GM21526 (cell line): ENCODE data around the gene TBXA2R.
"Not testable (repeated sequence)": the region's sequence is repeated elsewhere in the genome, so short reads cannot be mapped to it uniquely, and the experiment has no call there.

Experiments used
- ATAC-seq: cut with Tn5 transposase; IDR thresholded peaks from one replicate; pipeline ENCODE4 v1.9.1; 2021; ENCODE audit warnings: moderate library complexity; ENCODE audit not compliant: unreplicated experiment, low FRiP score

The TBXA2R gene

DNA sequence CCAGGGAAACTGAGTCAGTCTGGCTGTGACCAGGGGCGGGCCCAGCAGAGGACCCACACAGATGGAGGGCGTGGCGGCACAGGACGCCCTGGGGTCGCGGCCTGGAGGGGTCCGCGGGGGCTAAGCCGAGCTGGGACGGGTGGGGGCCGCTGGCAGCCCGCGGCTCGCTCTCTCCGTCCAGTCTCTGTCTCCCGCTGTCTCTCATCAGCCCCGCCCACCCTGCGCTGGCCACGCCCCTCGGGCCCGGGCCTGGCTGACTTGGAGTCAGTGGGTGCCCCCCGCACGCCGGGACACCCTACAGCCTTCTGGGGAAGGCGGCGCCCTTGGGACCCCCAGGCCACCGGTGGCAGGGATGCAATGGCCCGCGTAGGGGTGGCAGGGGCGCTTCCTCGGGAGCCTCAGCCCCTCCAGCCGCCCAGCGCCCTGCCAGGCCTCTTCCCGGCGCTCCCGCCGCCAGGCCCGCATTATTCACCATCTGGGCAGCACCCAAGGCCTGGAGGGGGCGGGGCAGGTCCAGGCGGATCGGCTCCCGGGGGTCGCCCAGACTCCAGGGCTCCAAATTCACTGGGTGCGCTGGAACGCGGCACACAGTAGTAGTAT lies at the start of gene TBXA2R:
TBXA2R (minus strand) TSS at position 186 of the 600 bp plus-strand sequence. CDS start 6,241 bp downstream, outside the sequence.
- ATAC-seq = no peak

- ATAC-seq = no peak
Observed at GRCh38 chr19:3656073-3656746, 49.5 kb upstream of the TBXA2R start.

DNA sequence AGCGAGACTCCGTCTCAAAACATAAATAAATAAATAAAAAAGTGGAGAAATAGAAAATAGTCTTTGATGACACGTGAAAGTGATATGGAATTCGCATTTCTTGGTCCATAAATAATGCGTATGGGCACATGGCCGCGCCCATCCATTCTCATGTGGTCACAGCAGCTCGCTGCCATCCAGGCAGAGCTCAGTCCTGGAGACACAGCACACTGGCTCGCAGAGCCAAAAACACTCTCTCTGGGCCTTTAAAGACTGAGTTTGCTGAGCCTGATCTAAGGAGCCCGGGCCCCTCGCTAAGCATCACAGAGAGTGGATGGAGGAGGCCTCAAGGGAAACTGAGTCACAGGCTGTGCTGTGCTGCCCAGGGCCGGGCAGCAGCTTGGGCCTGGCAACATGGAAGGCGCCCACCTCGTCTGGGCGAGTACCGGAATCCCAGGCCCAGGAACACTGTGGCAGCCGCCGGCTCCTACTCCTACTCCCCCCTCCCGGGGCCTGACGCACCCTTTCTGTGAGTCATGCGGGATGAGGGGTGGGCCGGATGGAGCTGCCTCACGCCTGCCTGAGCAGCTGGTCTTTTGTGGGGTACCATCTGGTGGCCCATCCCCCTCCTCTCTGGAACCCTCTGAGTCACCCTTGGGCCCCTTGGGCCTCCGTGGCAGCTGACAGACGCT lies 48.9 kb upstream of the TBXA2R start:
- ATAC-seq = no peak

DNA sequence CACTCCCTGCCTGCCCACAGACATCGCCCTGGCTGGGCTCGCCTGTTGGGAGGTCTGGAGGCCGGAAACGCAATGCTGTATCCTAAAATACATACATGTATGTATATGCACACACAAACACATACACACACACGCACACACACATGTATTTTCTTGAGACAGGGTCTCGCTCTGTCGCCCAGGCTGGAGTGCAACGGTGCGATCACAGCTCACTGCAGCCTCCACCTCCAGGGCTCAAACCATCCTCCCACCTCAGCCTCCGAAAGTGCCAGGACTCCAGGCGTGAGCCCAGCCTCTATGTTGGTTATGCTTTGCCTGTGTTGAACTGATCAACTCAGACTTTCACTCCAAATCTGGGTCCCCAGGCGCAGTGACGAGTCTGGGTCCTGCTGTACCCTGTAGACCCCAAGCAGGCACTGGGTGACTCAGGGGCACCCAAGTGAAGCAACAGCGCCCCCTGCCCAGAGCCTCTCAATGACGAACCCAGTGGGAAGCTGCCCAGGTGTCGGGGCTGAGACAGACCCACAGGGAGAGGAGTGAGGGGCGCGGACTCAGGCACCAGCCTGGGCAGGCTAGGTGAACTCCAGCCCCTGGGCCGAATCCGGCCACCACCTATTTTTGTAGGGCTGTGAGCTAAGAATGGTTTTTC lies 47.3 kb upstream of the TBXA2R start:
- ATAC-seq = no peak

- ATAC-seq = no peak
Observed at GRCh38 chr19:3653081-3653795, 46.6 kb upstream of the TBXA2R start.

DNA sequence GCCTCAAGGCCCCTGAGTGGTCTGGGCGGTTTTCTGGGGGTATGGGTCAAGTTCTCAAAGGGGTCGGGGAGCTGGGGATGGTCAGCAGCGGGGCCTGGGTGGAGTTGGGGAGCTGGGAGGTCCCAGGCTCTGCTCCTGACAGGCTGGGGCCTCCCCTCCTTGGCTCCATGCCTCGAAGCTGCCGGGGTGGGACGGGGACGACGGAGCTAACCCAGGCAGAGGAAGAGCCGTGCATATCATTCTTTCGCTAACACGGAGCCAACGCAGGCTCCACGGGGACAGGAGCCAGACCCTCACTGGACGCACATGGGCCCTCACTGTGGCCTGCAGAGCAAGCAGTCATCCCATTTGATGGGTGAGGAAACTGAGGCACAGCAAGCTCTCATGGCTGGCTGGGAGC lies 45.7 kb upstream of the TBXA2R start:
- no peak for ATAC-seq

GRCh38 chr19:3651684-3652083 lies 45.0 kb upstream of the TBXA2R start:
- ATAC-seq = no peak

DNA sequence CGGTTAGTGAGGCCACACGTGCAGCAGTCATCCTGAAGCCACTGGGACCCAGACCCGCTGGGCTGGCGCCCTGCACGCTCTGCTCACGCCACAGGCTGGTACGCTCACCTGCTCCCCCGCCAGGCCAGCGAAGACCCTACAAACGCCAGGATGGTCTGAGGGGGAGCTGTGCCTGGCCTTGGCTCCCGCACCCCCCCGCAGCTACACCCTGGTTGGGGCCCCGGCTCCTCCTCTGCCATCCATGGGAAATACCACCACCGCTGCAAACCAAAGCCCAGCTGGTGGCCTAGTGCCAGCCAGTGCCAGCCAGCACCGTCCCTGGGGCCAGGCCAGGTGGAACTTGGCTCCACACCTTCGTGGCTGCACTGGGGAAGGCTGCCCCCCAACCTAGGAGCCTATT lies 43.2 kb upstream of the TBXA2R start:
- no peak for ATAC-seq

DNA sequence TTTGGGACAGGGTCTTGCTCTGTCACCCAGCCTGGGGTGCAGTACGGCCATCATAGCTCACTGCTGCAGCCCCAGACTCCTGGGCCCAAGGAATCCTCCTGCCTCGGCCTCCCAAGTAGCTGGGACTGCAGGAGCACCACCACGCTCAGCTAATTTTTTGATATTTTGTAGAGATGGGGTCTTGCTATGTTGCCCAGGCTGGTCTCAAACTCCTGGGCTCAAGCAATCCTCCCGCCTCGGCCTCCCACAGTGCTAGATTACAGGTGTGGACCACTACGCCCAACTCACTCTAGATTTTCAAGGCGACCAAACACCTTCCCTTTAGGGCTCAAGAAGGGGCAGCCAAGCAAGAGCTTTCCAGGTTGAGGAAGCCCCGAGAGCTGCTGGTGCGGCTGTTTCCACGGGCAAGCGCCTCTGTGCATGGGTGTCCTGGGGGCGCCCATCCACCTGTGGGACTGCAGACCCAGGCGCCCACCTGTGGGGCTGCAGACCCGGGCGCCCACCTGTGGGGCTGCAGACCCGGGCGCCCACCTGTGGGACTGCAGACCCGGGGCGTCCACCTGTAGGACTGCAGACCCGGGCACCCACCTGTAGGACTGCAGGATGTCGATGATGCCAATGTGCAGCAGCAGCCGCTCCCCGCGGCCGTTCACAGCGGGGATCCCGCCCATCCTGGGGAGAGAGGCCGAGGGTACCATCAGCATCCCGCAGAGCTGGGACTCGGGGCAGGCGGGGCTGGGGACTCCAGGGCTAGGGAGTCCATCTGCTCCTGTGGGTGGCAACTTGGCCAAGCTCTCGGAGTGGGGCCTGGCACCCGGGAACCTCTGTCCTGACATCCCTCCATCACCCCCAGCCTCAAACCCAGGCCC lies 41.6 kb upstream of the TBXA2R start:
- ATAC-seq = no peak

- ATAC-seq = not testable (repeated sequence)
Observed at GRCh38 chr19:3647102-3647501, 40.4 kb upstream of the TBXA2R start.

GRCh38 chr19:3646336-3647092 lies 39.8 kb upstream of the TBXA2R start:
- ATAC-seq = no peak

DNA sequence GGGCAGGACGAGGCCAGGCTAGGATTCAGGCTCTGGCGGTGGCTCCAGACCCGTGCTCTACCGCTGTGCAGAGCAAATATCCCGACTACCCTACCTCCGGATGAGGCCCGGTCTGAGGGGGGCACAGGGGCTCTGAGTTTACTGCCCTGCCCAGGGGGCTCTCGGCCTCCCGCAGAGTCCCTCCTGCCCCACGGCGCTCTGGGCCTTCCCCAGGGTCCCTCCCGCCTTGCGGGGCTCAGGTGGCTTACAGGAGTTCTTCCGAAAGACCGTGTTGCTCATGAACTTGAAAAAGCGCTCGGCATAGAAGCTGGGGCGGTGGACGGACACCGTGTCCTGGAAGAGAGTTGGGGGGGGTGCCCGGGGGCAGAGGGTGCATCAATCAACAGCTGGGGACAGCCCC lies 39.1 kb upstream of the TBXA2R start:
- ATAC-seq = no peak

DNA sequence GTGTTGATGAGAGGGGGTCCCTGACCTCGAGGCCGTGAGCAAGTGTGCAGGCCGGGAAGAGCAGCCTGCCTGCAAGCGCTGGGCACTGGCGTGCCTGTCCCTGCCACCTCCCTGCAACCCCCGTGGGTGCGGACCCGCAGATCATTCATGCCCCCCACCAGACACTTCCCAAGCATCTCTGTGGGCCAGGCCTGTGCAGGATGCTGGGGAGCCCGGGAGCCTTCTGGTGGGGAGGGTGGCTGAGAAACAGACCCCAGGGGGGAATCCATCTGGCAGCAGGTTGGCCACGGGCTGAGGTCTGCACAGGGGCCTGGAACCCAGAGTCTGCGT lies 38.4 kb upstream of the TBXA2R start:
- no peak for ATAC-seq

GRCh38 chr19:3644351-3645066 lies 37.8 kb upstream of the TBXA2R start:
- no peak for ATAC-seq

DNA sequence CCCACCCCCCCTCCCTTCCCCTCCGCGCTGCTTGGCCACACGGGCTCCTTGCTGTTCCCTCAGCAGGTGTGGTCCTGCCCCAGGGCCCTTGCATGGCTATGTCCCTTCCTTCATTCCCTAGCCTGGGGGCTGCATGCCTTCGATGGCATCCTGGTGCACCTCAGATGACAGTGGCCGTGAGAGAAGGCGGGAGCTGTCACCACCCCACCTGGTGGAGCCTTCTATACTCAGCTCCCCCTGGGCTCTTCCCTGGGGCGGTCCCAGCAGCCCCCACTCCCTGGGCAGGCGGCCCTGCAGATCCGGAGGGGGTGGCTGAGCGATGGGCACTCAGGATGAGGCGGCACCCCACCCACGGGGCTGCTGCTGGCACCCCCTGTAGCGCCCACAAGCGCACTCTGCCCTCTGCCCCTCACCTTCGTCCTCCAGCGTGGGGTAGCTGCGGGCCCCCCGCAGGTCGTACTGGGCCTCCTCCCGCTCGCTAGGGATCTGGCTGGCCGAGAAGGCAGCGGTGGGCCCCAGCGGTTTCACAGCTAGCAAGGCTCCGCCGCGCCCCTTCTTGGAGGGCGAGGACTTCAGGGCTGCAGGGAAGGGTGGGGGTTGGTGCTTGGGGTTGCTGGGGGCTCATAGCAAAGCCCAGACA lies 37.1 kb upstream of the TBXA2R start:
- ATAC-seq = no peak

DNA sequence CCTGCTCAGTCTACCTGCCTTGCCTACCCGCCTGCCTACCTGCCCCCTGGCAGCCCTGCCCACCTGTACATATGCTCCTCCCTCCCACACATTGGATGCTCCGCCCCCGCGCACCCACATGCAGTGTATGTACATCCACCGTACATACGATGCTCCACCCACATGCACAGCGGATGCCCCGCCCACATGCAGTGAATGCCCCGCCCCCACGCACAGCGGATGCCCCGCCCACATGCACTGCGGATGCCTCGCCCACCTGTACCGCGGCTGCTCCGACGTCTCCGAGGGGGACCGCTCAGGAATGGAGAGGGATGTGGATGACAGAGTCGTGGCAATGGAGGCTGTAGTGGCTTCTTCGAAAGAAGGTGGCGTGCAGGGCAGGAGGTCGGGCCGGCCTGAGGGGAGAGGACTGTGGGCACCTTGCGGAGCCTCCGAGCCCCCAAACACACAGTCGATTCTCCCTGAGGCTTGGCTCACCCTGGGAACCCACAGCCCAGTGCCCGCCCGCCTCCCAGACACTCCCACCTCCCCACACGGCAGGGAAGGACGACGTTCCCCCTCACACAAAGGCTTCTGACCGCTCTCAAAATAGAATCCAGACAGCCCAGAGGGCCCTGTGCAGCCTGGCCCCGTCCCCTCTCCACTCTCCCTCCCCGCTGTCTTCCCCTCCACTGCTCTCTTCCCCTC lies 36.5 kb upstream of the TBXA2R start:
- no peak for ATAC-seq

DNA sequence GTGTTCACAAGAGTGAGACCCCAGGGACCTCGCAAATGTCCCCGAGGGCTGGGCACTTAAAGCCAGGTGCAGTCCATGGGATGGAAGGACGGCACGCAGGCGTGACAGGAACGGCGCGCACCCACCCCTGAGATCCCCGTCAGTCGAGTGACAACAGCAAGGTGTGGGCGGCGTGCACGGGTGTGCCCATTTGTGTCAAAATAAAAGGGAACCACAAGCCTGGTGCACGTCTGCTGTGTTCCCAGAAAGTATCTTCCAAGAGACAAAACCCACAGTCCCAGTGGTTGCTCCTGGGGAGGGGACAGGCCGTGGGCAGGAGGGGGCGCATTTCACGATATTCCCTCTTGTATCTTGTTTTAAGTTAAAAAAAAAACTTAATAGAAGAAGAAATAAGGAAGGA lies 35.6 kb upstream of the TBXA2R start:
- no peak for ATAC-seq
